Stomach (tissue), 9 donors: ENCODE measurements around the gene OOSP4A. TPM values are rescaled to one million over a fixed set of nuclear protein-coding genes. Genes with fewer than 3 reads are reported as not detected.
A peak's percentile ranks its signal among the peaks of the same experiment; 100 is the strongest.

Experiments used
- DNase-seq, 2 donors: peaks; one replicate each; pipeline versions ENCODE4 v3.0.0 to v3.0.0-alpha.2; 2013 to 2019
- H3K27ac ChIP-seq, 5 donors: fragments of 200-600 bp in 4 of 5; sonication (generic) in 4 of 5; one replicate each; pipeline ENCODE4 v1.5.1; 2013 to 2019; ENCODE audit warnings: mild to moderate bottlenecking in 1 of 5, moderate library complexity in 1 of 5
- H3K27me3 ChIP-seq, 3 donors: fragments of 200-600 bp; sonication (generic); one replicate each; pipeline ENCODE4 v1.5.1; 2017 to 2019; ENCODE audit warnings: mixed run types in 1 of 3
- H3K36me3 ChIP-seq, 4 donors: fragments of 200-600 bp; sonication (generic); 1 replicate in 3 of 4; 2 replicates in 1 of 4; pipeline ENCODE4 v1.5.1; 2016 to 2019
- H3K4me1 ChIP-seq, 4 donors: fragments of 200-600 bp; sonication (generic); one replicate each; pipeline ENCODE4 v1.5.1; 2016 to 2019
- H3K4me3 ChIP-seq, 4 donors: fragments of 200-600 bp; sonication (generic) in 3 of 4; one replicate each; pipeline ENCODE4 v1.5.1; 2016 to 2019; ENCODE audit warnings: mild to moderate bottlenecking in 1 of 4
- H3K9me3 ChIP-seq, 4 donors: fragments of 200-600 bp; sonication (generic); one replicate each; pipeline ENCODE4 v1.5.1; 2016 to 2019
- CTCF ChIP-seq, 7 experiments: fragments of 450-650 bp in 4 of 7; fragments of 200-600 bp in 3 of 7; sonication (generic) in 3 of 7; IDR thresholded peaks; one replicate each; pipeline ENCODE4 v1.5.1; 2016 to 2019; ENCODE audit warnings: antibody characterized with exemption in 7 of 7, control low read depth in 2 of 7, mild to moderate bottlenecking in 1 of 7
- EP300 ChIP-seq: sonication (generic); formaldehyde crosslinking; IDR thresholded peaks from one replicate; pipeline ENCODE4 v1.6.1; 2017; ENCODE audit warnings: antibody characterized with exemption
- POLR2A ChIP-seq, 4 donors: fragments of 450-650 bp; IDR thresholded peaks; one replicate each; pipeline ENCODE4 v1.6.1; 2016; ENCODE audit warnings: antibody characterized with exemption in 4 of 4, control low read depth in 2 of 4, mild to moderate bottlenecking in 1 of 4, moderate library complexity in 1 of 4
- POLR2AphosphoS5 ChIP-seq, 3 donors: sonication (generic); formaldehyde crosslinking; IDR thresholded peaks; one replicate each; pipeline ENCODE4 v1.6.1; 2016; ENCODE audit warnings: antibody characterized with exemption in 3 of 3
- WGBS, 5 donors: extraction: QIAGEN DNeasy Blood & Tissue Kit in 3 of 5; methylation state at CpG; one replicate each; pipeline versions ENCODE4 v1.1.5 to v1.1.7; 2013 to 2018; 5-methylcytosine and 5-hydroxymethylcytosine counted together
- intact Hi-C: fragments of 100-400 bp; cut with DNase I; formaldehyde crosslinking; loops from one replicate; pipeline ENCODE4 v1.15.1; 2023; ENCODE audit warnings: low total_unique reads
- polyA plus RNA-seq, 3 donors: library from polyadenylated mRNA; stranded (reverse); fragments of 200-250 nt; gene quantifications; one replicate each; pipeline ENCODE4 v1.2.3, GENCODE V29; 2013
- total RNA-seq, 5 donors: library from RNA; depleted of rRNA; stranded (reverse); fragments of >200 nt; gene quantifications; one replicate each; pipeline versions ENCODE4 v1.1.0 to v1.2.3, GENCODE V29; 2014 to 2016
- donor health status: healthy with polysubstance abuse.
- donor health status: Bipolar disorder and iron deficiency.
- donor health status: healthy.

OOSP4A gene
- total and polyA plus RNA-seq, 8 donors = not detected

GRCh38 chr11:59966201-59966600, 2.4 kb downstream of the OOSP4A start:
- 90 to 95% (median 91%) methylated on average over 3 of the region's 3 CpGs for WGBS, 5 donors
- TF ChIP-seq EP300 (no peak), POLR2AphosphoS5 (IDR thresholded peaks at IDR 0.05) (no peak), POLR2A (IDR thresholded peaks at IDR 0.05) (no peak), CTCF (IDR thresholded peaks at IDR 0.05) (no peak)
- H3K27ac ChIP-seq = no peak overlapping the region
- intact Hi-C loops = no loop called here
- H3K9me3 ChIP-seq = no peaks in the 10 kb centered on the region
- no peak overlapping the region for H3K4me3 ChIP-seq
- H3K27me3 ChIP-seq = no peaks in the 10 kb centered on the region
- DNase-seq = no peak
- H3K4me1 ChIP-seq = peaks cover 0 to 18% (median 3%) of the 10 kb centered on the region in 4 donors
- no peaks in the 10 kb centered on the region for H3K36me3 ChIP-seq

- intact Hi-C loops = no loop called here
- peaks cover 0 to 11% (median 3%) of the 10 kb centered on the region in 4 donors for H3K4me1 ChIP-seq
- no peaks in the 10 kb centered on the region for H3K9me3 ChIP-seq
- no peaks in the 10 kb centered on the region for H3K36me3 ChIP-seq
- H3K27me3 ChIP-seq = no peaks in the 10 kb centered on the region
- H3K4me3 ChIP-seq = no peak overlapping the region
- H3K27ac ChIP-seq = no peak overlapping the region
- no peak for DNase-seq
- WGBS, 5 donors = 88 to 95% (median 92%) methylated on average over 3 of the region's 3 CpGs
- no peak for TF ChIP-seq POLR2A (IDR thresholded peaks at IDR 0.05)
- TF ChIP-seq POLR2AphosphoS5 (IDR thresholded peaks at IDR 0.05) = no peak
- no peak for TF ChIP-seq EP300
- no peak for TF ChIP-seq CTCF (IDR thresholded peaks at IDR 0.05)
Observed at GRCh38 chr11:59967677-59968394, 4.0 kb downstream of the OOSP4A start.

DNA sequence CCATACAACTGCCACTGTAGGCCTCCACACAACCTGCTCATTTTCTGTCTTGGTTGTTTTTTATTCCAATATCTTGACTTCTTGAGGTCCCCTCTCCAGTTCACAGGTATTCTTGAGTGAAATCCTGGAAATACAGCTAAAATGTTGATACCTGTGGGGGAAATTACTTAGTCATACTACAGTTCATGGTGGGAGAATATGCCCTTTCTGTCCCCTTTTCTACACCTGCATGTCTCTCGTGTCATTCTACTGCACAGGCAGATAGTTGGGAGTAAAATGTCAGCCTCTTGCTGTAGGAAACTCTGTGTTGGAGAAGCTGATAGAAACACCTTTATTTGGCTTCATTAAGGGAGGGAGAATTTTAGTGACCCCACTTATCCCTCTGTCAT, 4.6 kb downstream of the OOSP4A start:
- TF ChIP-seq POLR2AphosphoS5 (IDR thresholded peaks at IDR 0.05) (no peak), EP300 (no peak), POLR2A (IDR thresholded peaks at IDR 0.05) (no peak)
- peaks cover 0 to 14% (median 3%) of the 10 kb centered on the region in 4 donors for H3K4me1 ChIP-seq
- no peaks in the 10 kb centered on the region for H3K27me3 ChIP-seq
- DNase-seq = no peak
- H3K9me3 ChIP-seq = no peaks in the 10 kb centered on the region
- intact Hi-C loops = no loop called here
- WGBS, 5 donors = 67 to 100% (median 88%) methylated on average over 1 of the region's 1 CpG
- no peak overlapping the region for H3K4me3 ChIP-seq
- no peaks in the 10 kb centered on the region for H3K36me3 ChIP-seq
- H3K27ac ChIP-seq = no peak overlapping the region

DNA sequence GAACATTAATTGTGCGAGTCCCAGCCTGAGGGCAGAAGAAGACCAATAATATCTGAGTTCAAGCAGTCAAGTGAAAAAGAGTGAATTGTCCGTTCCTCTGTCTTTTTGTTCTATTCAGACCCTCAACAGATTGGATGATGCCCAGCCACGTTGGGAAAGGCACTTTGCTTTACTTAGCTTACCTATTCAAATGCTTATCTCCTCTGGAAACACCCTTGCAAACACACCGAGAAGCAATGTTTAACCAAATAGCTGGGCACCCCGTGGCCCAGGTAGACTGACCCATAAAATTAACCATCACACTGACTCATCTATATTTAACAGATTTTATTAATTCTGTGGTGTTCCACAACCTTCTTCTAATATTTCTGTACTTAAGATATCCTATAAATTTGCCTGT, 9.3 kb downstream of the OOSP4A start:
- TF ChIP-seq POLR2A (IDR thresholded peaks at IDR 0.05) = no peak
- no peak for TF ChIP-seq EP300
- TF ChIP-seq CTCF (IDR thresholded peaks at IDR 0.05) = no peak
- TF ChIP-seq POLR2AphosphoS5 (IDR thresholded peaks at IDR 0.05) = no peak
- intact Hi-C loops = no loop called here
- H3K36me3 ChIP-seq = no peaks in the 10 kb centered on the region
- no peaks in the 10 kb centered on the region for H3K27me3 ChIP-seq
- DNase-seq = peak in 1 of 2 donors; percentile 2
- H3K27ac ChIP-seq = no peak overlapping the region
- H3K4me1 ChIP-seq = peaks cover 0 to 6% (median 0%) of the 10 kb centered on the region in 4 donors
- 37 to 54% (median 46%) methylated on average over 5 of the region's 5 CpGs for whole genome bisulfite sequencing, 5 donors
- H3K9me3 ChIP-seq = no peaks in the 10 kb centered on the region
- H3K4me3 ChIP-seq = no peak overlapping the region
